Forelimb muscle (tissue), 1 donor: ENCODE measurements around the gene PRSS57. TPM values are rescaled to one million over a fixed set of nuclear protein-coding genes. Genes with fewer than 3 reads are reported as not detected.

Experiments
- DNase-seq: peaks from one replicate; pipeline ENCODE4 v3.0.0-alpha.2; 2013; ENCODE audit warnings: low read depth
- polyA plus RNA-seq: library from polyadenylated mRNA; unstranded; fragments of 120-200 nt; gene quantifications from one replicate; pipeline ENCODE4 v1.2.1, GENCODE V29; 2013; ENCODE audit not compliant: insufficient read length

Gene PRSS57
- polyA plus RNA-seq, 1 donor = 0.44 TPM

GRCh38 chr19:638906-639252 lies 56.4 kb downstream of the PRSS57 start:
- DNase-seq = no peak

Other genes with a start within 250 kb of the PRSS57 start
- gene SHC2, start 234.4 kb downstream of the PRSS57 start, polyA plus RNA-seq = 32.9 TPM
- gene MADCAM1, start 199.0 kb downstream of the PRSS57 start, polyA plus RNA-seq = 7.4 TPM
- 8.9 TPM for gene TPGS1, start 188.0 kb downstream of the PRSS57 start, polyA plus RNA-seq
- 69.0 TPM for gene CDC34, start 163.7 kb downstream of the PRSS57 start, polyA plus RNA-seq
- gene GZMM, start 151.4 kb downstream of the PRSS57 start, polyA plus RNA-seq = 0.49 TPM
- 210 TPM for gene BSG, start 122.9 kb downstream of the PRSS57 start, polyA plus RNA-seq
- 0.32 TPM for gene HCN2, start 105.6 kb downstream of the PRSS57 start, polyA plus RNA-seq
- 36.1 TPM for gene POLRMT, start 61.9 kb downstream of the PRSS57 start, polyA plus RNA-seq
- 0.20 TPM for gene FGF22, start 55.6 kb downstream of the PRSS57 start, polyA plus RNA-seq
- 27.6 TPM for gene RNF126, start 32.2 kb downstream of the PRSS57 start, polyA plus RNA-seq
- gene FSTL3, start 19.1 kb downstream of the PRSS57 start, polyA plus RNA-seq = 17.8 TPM
- gene PALM, start 13.5 kb upstream of the PRSS57 start, polyA plus RNA-seq = 36.5 TPM
- gene MISP, start 55.7 kb upstream of the PRSS57 start, polyA plus RNA-seq = 0.19 TPM
- 101 TPM for gene PTBP1, start 102.0 kb upstream of the PRSS57 start, polyA plus RNA-seq
- gene PLPPR3, start 126.5 kb upstream of the PRSS57 start, polyA plus RNA-seq = 0.52 TPM
- 1.7 TPM for gene AZU1, start 132.4 kb upstream of the PRSS57 start, polyA plus RNA-seq
- 2.6 TPM for gene PRTN3, start 145.5 kb upstream of the PRSS57 start, polyA plus RNA-seq
- gene ELANE, start 156.9 kb upstream of the PRSS57 start, polyA plus RNA-seq = 0.40 TPM
- gene CFD, start 164.2 kb upstream of the PRSS57 start, polyA plus RNA-seq = 1.4 TPM
- gene MED16, start 197.7 kb upstream of the PRSS57 start, polyA plus RNA-seq = 33.7 TPM
- not detected for gene RNU6-9, start 198.0 kb upstream of the PRSS57 start, polyA plus RNA-seq
- gene R3HDM4, start 217.8 kb upstream of the PRSS57 start, polyA plus RNA-seq = 27.5 TPM
- not detected for gene KISS1R, start 221.9 kb upstream of the PRSS57 start, polyA plus RNA-seq
- gene ARID3A, start 230.6 kb upstream of the PRSS57 start, polyA plus RNA-seq = 11.4 TPM